ENCODE data around the gene TSACC. TPM values are rescaled to one million over a fixed set of nuclear protein-coding genes. Genes with fewer than 3 reads are reported as not detected.

TSACC gene
- total and polyA plus RNA-seq, 2 of the 8 experiments (the other 6 are each of a cell fraction or from before 2014, with no cell fraction given): 1.0 to 5.0 TPM

DNA sequence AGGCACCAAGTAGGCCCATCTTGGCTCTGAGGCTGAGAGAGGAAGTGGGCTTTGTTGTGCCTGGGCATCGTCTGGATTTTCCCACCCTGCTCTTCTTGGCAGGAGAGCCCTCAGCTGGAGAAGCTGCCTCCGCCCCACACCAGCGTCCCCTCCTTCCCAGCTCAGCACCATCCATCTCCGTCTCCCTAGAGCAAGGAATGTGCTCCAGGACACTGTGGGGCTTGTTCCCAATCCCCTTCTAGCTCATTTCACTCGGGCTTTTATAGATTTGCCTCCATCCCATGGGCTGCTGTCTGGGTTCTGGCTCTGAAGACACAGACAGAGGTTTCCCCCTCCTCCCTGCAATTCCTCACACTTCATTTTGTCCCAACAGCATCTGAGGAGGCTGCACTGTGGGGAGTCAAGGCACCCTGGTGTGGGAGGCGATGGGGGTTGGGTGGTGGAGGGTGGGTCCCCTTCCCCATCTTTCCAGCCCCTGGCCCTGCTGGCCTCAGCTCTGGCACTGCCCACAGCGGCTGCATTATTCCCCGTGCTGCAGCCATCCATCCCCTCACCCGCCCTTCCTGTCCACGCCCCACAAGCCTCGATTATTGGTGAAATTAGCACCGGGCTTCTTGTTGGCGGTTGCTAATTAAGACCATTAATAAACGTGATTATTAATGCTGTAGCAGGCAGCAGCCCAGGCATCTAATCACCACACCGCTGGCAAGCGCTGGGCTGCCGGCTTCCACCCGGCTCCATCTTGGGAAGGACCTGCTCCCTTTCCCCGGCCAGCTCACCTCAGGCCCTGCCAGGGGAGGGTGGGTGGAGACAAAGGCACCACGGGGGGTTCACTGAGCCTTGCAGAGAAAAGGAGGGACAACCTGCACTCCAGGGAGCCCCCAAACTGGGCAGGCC lies 52.4 kb downstream of the TSACC start:
- H3K56ac ChIP-seq (replicated peaks; ENCODE audit: insufficient read length, low read depth, low read length): no peak overlapping the region
- peak overlapping the region; percentile 60; the same call in 1 of the 2 replicates for H3K18ac ChIP-seq (ENCODE audit: extremely low read depth, low read length)
- H2AK5ac ChIP-seq (ENCODE audit: low read depth, low read length): peak overlapping the region; percentile 65; the same call in 1 of the 2 replicates
- no peak overlapping the region for H3K4me3 ChIP-seq (ENCODE audit: extremely low read depth in 1 of 4, insufficient read depth in 2 of 4, low read depth in 3 of 4, low read length in 4 of 4)
- no peak overlapping the region for H3K14ac ChIP-seq (ENCODE audit: insufficient read length)
- DNase-seq (ENCODE audit: low read depth in 1 of 2, low spot score in 2 of 2) (no peak), FAIRE-seq (no peak)
- no peak overlapping the region for H2AFZ ChIP-seq (ENCODE audit: low read length)
- H2BK12ac ChIP-seq (ENCODE audit: low read depth, low read length): peak overlapping the region; percentile 89; the same call in 1 of the 2 replicates
- H4K20me1 ChIP-seq (replicated peaks in 1 of 2; ENCODE audit: control insufficient read depth in 1 of 2, insufficient read depth in 2 of 2, low read length in 2 of 2): no peaks in the 10 kb centered on the region
- peaks cover 4% of the 10 kb centered on the region; the same call in 1 of the 2 replicates for H3K23me2 ChIP-seq (ENCODE audit: low read depth, low read length)
- CTCF ChIA-PET (ENCODE audit: partially characterized antibody): interaction anchor here (0.9 to 26.1 kb wide), 13 partner anchors 5 to 110 kb away, joined by 3 to 574 read pairs (median 23); partner anchors contain the start of gene RHBG
- H4K91ac ChIP-seq (replicated peaks; ENCODE audit: insufficient read length, low read length): peak overlapping the region; percentile 61
- H2BK15ac ChIP-seq (ENCODE audit: low read length): peak overlapping the region; percentile 92; the same call in 1 of the 2 replicates
- H3K9ac ChIP-seq (replicated peaks in 1 of 4; ENCODE audit: extremely low read depth in 1 of 4, low read depth in 3 of 4, low read length in 3 of 4): no peak overlapping the region
- H3K23ac ChIP-seq (ENCODE audit: insufficient read length): no peak overlapping the region
- H2BK120ac ChIP-seq (replicated peaks; ENCODE audit: low read depth, low read length): no peak overlapping the region
- peaks cover 10 to 47% (median 33%) of the 10 kb centered on the region in 4 experiments for H3K4me1 ChIP-seq (replicated peaks in 1 of 4; ENCODE audit: control insufficient read depth in 3 of 4, insufficient read depth in 4 of 4, low read length in 3 of 4)
- peak overlapping the region in 1 of 2 experiments; percentile 22; a peak in 2 of 4 replicates for H3K4me2 ChIP-seq (ENCODE audit: insufficient read depth in 1 of 2, low read depth in 2 of 2, low read length in 2 of 2)
- peaks cover 14 to 63% (median 56%) of the 10 kb centered on the region in 4 experiments for H3K27me3 ChIP-seq (replicated peaks in 1 of 4; ENCODE audit: control insufficient read depth in 3 of 4, extremely low read depth in 1 of 4, insufficient read depth in 3 of 4, low read length in 3 of 4)
- H3K4ac ChIP-seq (replicated peaks; ENCODE audit: insufficient read length, low read depth, low read length): peak overlapping the region; percentile 45
- H3K27ac ChIP-seq (ENCODE audit: low read depth, low read length): no peak overlapping the region
- peak overlapping the region; percentile 49; the same call in 1 of the 2 replicates for H2BK5ac ChIP-seq (ENCODE audit: low read depth, low read length)
- no peak overlapping the region for H4K8ac ChIP-seq (ENCODE audit: extremely low read depth, insufficient read depth, low read length)
- no peaks in the 10 kb centered on the region for H3K36me3 ChIP-seq (ENCODE audit: control insufficient read depth in 2 of 4, insufficient read depth in 4 of 4, low read length in 3 of 4)
- H4K5ac ChIP-seq (ENCODE audit: insufficient read length, low read depth, low read length): no peak overlapping the region
- no peaks in the 10 kb centered on the region for H3K79me2 ChIP-seq (ENCODE audit: control insufficient read depth in 1 of 2, insufficient read depth in 2 of 2, low read length in 2 of 2)
- POLR2A ChIA-PET (ENCODE audit: partially characterized antibody): interaction anchor here (1.0 to 7.3 kb wide), 5 partner anchors 24 to 60 kb away, joined by 3 to 26 read pairs (median 4); no protein-coding TSS in a partner anchor
- H2BK20ac ChIP-seq (ENCODE audit: low read length): 0 out of 2 replicates have a peak overlapping the region, but pooled peaks have one; percentile 43
- 65% methylated on average over 20 of the region's 20 CpGs; no CpG with 5 or more reads in 1 of the 2 experiments for WGBS, 2 experiments (ENCODE audit: extremely low coverage in 1 of 2, insufficient coverage in 1 of 2, insufficient read length in 1 of 2, insufficient replicate concordance in 2 of 2, low coverage in 1 of 2, low lambda C conversion rate in 2 of 2, missing lambda C conversion rate in 1 of 2)
- H3K9me3 ChIP-seq (ENCODE audit: insufficient read depth in 2 of 2, low read depth in 1 of 2, low read length in 1 of 2): no peaks in the 10 kb centered on the region
- no peaks in the 10 kb centered on the region for H3K79me1 ChIP-seq (ENCODE audit: low read depth, low read length)
- TF ChIP-seq, protein P1, sequence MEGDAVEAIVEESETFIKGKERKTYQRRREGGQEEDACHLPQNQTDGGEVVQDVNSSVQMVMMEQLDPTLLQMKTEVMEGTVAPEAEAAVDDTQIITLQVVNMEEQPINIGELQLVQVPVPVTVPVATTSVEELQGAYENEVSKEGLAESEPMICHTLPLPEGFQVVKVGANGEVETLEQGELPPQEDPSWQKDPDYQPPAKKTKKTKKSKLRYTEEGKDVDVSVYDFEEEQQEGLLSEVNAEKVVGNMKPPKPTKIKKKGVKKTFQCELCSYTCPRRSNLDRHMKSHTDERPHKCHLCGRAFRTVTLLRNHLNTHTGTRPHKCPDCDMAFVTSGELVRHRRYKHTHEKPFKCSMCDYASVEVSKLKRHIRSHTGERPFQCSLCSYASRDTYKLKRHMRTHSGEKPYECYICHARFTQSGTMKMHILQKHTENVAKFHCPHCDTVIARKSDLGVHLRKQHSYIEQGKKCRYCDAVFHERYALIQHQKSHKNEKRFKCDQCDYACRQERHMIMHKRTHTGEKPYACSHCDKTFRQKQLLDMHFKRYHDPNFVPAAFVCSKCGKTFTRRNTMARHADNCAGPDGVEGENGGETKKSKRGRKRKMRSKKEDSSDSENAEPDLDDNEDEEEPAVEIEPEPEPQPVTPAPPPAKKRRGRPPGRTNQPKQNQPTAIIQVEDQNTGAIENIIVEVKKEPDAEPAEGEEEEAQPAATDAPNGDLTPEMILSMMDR (IDR thresholded peaks at IDR 0.05; ENCODE audit: control extremely low read depth in 1 of 3, insufficient read depth in 1 of 3, low read depth in 1 of 3, low read length in 3 of 3): no peak
- TF ChIP-seq CBX5 (IDR thresholded peaks at IDR 0.05; ENCODE audit: low read depth, low read length) (no peak), RNF2 (IDR thresholded peaks at IDR 0.05; ENCODE audit: borderline replicate concordance, low read depth, low read length, missing control alignments, poor library complexity, severe bottlenecking) (no peak), HDAC2 (IDR thresholded peaks at IDR 0.05; ENCODE audit: borderline replicate concordance in 1 of 2, low read depth in 2 of 2, low read length in 2 of 2) (no peak), SIN3A (conservative IDR thresholded peaks at IDR 0.05 in 1 of 2, IDR thresholded peaks at IDR 0.05 in 1 of 2; ENCODE audit: low read depth in 1 of 2, low read length in 2 of 2) (no peak)

Data from H1 (cell line).